ENCODE data around the gene NBEA.

GRCh38 chr13:35629026-35629425 lies 687.0 kb downstream of the NBEA start:
- TF ChIP-seq CTCF (IDR thresholded peaks at IDR 0.05) (no peak), EP300 (IDR thresholded peaks at IDR 0.05) (no peak)

All from stomach (tissue), 4 donors.